ENCODE measurements around the gene ZNF407.

The ZNF407 gene

DNA sequence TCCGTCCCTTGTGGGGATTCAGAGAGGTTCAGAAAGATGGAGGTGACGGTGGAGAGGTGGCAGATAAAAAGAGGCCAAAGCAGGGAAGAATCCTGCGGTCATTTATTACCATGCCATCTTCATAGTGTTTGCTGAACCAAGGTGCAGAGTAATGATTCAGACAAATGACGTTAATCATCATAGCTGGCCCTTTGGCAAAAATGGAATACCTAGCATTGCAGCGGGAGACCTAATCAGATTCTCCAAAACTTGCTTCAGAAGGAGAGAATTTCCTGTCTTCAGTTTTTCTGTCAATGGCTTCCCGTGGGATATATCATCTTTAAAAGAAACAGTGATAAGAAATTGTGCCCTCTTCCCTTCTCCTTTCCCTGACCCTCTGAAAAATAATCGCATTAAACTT, 435.8 kb downstream of the ZNF407 start:
- FAIRE-seq = no peak

DNA sequence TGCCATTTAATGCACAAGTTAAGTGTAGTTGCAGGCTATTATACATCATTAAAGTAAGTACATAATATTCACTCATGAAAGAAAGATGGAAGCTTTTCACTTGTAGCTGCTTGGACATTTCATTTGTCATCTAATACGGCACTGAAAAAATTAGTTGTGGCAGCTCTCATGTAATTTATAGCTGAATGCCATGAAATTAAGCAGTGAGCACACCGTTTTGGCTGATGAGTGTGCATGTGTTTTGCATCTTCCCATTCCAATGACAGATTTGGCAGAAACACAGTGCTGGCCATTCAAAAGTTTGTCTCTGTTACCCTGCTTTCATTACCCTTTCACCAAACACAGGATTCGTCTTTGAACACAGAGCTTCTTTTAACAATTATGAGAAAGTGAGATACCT, 437.3 kb downstream of the ZNF407 start:
- no peak for FAIRE-seq

GRCh38 chr18:75035928-75036327, 438.3 kb downstream of the ZNF407 start:
- FAIRE-seq = no peak

- no peak for FAIRE-seq
Measured at GRCh38 chr18:75036917-75037688, 439.4 kb downstream of the ZNF407 start.

- FAIRE-seq = no peak
Measured at GRCh38 chr18:75037689-75037955, 440.0 kb downstream of the ZNF407 start.

- FAIRE-seq = no peak
Measured at GRCh38 chr18:75041586-75041985, 443.9 kb downstream of the ZNF407 start.

GRCh38 chr18:75043478-75043877, 445.8 kb downstream of the ZNF407 start:
- FAIRE-seq = no peak

GRCh38 chr18:75044296-75044695, 446.6 kb downstream of the ZNF407 start:
- no peak for FAIRE-seq

GRCh38 chr18:75044791-75045190, 447.1 kb downstream of the ZNF407 start:
- FAIRE-seq = no peak

DNA sequence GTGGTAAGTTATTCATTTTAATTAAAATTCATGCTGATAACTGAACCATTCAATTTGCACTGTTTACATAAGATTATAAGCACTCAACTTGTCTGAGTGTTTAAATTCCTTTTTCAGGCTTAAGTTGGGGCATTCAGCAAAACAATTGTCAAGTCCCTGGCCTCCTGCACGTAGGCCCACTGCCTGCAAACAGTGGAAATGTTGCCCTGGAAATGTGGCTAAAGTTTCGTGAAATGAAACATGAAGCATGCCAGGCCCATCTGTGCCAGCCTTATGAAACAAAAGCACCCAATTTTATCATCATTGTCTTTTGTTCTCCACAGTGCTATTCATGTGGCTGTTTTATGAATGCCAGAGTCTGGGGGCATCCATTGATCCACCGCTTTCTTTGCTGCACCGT, 447.6 kb downstream of the ZNF407 start:
- no peak for FAIRE-seq

- FAIRE-seq = no peak
Measured at GRCh38 chr18:75047240-75047961, 449.7 kb downstream of the ZNF407 start.

- no peak for FAIRE-seq
Measured at GRCh38 chr18:75048776-75049454, 451.2 kb downstream of the ZNF407 start.

DNA sequence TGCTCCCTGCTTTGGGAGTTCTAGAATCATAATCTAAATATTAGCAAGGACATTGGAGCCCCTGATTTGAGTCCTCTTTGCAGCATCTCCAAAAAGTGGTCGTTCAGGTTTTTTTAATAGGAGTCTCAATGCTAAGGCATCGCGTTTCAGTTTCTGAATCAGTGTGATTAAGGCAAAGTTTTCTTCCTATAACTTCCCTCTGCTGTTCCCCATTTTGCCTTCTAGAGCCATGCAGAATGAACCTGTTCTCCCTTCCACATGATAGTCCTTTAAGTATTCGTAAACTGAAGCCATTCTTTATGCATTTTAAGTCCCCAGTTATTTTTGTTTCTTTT, 451.8 kb downstream of the ZNF407 start:
- no peak for FAIRE-seq

DNA sequence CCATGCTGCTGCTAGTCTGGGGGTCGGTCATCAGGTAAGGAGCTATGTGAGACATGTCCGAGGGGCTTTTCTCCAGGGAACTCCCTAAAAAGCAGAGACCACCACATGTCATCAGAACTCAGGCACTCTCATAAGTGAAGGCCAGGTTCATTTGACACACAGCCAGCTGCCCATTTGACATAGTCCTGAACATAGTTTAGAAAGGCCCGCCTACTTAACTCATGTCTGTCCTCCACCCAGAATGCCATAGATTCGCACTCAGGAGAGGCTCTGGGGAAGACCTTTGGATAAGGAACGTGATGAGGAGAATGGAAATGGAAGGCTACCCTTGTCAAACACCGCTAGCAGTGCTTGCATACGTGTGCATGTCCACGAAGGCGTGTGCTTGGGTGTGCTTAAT, 454.1 kb downstream of the ZNF407 start:
- no peak for FAIRE-seq

DNA sequence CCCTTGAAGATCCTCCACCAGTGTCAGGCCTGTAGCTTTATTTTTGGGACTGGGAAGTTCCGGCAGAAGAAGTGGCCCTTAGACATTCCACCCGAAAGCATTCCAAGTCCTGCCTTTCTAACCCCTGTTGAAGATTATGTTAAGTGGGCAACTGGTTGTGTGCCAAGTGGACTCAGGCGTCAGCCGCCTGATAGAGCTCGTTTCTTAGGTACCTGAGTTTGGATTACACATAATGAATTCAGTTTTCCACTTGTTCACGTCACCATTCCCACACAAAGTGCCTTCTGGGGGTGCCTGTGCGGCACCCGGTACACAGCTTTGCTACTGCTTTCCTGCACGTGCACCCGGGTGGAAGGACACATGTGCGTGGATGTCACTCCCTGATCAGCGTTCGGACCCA, 454.8 kb downstream of the ZNF407 start:
- no peak for FAIRE-seq

DNA sequence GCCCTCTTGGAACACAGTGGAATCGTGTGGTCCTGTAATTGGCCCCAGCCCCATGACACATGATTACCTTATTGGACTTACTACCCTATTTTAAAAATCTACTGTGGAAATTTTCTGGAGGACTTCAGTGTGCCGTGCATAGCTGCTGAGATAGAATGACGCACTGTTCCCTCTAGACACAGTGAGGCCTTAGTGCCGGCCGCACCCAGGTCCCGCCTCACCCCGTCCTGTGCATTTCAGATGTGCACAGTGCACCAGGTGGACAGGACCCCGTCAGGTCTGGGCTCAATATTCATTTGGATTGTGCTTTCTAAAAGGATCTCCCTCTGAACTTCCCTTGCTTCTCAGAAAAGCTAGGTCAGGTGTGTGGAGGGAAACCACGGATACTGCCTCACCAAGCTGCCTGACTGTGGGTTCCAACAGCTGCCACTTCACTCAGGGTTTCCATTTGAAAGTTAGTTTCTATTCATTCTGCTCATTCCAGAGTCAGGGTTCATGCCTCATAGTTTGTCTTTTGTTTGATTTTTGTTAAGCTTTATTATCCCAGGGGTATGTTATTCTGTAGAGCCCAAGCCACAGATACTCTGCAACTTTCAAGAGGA, 455.5 kb downstream of the ZNF407 start:
- FAIRE-seq = no peak

DNA sequence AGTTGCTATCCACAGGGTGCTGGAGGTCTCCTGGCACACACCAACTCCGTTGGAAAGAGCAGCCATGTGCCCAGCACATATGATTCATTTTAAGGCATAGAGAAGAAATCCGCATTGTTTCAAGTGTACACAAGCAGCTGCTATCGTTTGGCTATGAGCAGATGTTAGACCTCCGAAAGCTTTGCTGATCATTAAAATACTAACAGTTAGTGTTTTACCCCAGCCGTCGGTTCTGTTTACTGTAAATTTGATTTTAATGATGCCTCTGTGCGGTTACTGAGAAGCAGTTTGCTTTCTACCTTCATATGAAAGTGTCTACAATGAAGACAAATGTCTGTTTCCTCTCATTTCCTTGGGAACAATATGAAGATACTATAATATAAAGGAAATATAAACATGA, 456.4 kb downstream of the ZNF407 start:
- FAIRE-seq = no peak

GRCh38 chr18:75054611-75055010, 456.9 kb downstream of the ZNF407 start:
- FAIRE-seq = no peak

DNA sequence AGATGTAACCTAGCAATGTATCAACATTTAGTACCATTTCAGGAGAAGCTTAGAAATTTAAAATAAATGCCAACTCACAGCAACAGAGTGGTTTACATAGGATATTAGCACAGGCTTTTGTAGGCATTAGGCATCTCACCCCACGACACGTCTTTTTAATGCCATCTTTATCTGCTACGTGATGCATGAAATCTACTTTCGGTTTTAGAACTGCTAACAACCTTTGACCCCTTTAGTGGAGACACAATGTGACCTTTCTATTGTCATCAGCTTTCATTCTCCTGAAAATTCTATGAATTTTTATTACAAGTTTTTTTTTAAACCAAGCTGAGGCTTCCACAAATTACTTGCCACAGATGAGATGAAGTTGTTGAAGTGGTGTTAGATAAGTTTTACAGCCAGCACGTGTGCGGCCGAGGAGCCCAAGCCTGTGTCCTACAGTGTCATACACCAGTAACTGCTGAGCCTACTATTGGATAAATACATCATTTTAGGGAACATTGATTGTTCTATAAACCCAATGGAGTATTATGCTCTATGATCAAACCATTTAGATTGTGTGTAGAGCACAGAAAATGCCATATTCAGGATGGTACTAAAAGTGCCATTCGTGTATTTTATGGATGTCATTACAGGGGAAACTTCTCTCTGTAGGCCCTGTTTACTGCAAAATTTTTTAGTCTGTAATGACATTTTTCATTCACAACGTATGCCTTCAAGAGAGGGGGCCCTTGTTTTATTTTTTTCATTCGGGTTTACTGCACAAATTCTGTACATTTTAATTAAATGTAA, 459.7 kb downstream of the ZNF407 start:
- no peak for FAIRE-seq

DNA sequence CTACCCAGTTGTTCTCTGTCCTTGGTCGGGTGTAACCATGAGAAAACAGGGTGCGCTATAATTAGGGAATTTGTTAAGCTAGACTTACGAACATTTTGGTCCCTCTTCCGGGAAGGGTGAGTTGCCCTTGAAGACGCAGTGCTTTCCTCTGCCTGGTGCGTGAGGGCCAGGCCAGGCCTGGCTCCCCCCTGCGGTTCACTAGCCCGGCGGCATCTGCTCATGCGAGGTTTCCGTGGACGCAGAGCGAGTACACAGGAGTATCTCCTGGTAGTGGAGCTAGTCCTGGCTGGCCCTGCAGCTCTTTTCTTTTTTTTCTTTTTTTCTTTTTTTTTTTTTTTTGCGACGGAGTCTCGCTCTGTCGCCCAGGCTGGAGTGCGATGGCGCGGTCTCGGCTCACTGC, 462.5 kb downstream of the ZNF407 start:
- no peak for FAIRE-seq

DNA sequence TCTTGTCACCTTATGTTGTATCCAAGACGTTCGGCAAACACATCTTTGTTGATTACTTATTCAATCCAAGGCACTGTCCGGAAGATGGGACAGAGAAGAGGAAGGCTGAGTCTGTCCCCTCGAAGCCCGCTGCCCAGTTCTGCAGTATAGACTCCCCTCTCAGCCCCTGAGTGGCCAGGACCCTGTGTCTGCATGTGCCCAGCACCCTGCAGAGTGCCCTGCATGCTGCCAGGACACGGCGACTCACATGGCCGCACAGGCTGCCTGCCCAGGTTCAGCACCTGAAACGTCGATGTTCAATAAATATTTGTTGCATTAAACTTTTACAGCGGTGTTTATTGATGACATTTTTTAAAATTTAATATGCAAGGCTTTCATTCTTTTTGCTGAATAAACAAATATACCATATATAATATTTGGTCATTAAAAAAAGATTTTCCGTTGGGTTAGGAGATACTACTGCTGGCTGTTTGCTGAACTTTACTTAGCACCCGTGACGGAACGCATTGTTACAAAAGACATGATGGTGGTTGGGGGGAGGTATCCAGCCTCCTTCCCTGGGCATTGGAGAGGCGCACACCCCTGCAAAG, 464.7 kb downstream of the ZNF407 start:
- no peak for FAIRE-seq

GRCh38 chr18:75063196-75063595, 465.5 kb downstream of the ZNF407 start:
- no peak for FAIRE-seq
